ENCODE data around the gene MYL6. TPM values are rescaled to one million over a fixed set of nuclear protein-coding genes. Genes with fewer than 3 reads are reported as not detected.
A peak's percentile ranks its signal among the peaks of the same experiment; 100 is the strongest.

Gene MYL6
- total RNA-seq, 1 donor from 2014 or later: 859 TPM

GRCh38 chr12:56162468-56163290 is 4.5 kb downstream of the MYL6 start:
- Histone ChIP-seq H3K4me1 (ENCODE audit: control insufficient read depth in 3 of 3, insufficient read depth in 3 of 3, low read length in 3 of 3) (peaks cover 32 to 43% (median 42%) of the 10 kb centered on the region in 3 donors), H3K4me3 (ENCODE audit: low read length in 3 of 3) (no peak overlapping the region), H3K36me3 (ENCODE audit: control insufficient read depth in 3 of 3, insufficient read depth in 3 of 3, low read length in 3 of 3) (peaks cover 51 to 62% (median 61%) of the 10 kb centered on the region in 3 donors), H3K9ac (ENCODE audit: low read depth in 1 of 3, low read length in 3 of 3) (peak overlapping the region in 1 of 3 donors; percentile 8), H3K9me3 (ENCODE audit: control insufficient read depth in 3 of 3, low read length in 3 of 3) (no peaks in the 10 kb centered on the region), H3K27me3 (ENCODE audit: control insufficient read depth in 3 of 3, insufficient read depth in 3 of 3, low read length in 3 of 3) (no peaks in the 10 kb centered on the region), H3K27ac (ENCODE audit: low read depth, low read length) (no peak overlapping the region)

- Histone ChIP-seq H3K9ac (ENCODE audit: low read depth in 1 of 3, low read length in 3 of 3) (no peak overlapping the region), H3K4me1 (ENCODE audit: control insufficient read depth in 3 of 3, insufficient read depth in 3 of 3, low read length in 3 of 3) (peaks cover 32 to 42% (median 42%) of the 10 kb centered on the region in 3 donors), H3K4me3 (ENCODE audit: low read length in 3 of 3) (no peak overlapping the region), H3K27ac (ENCODE audit: low read depth, low read length) (no peak overlapping the region), H3K27me3 (ENCODE audit: control insufficient read depth in 3 of 3, insufficient read depth in 3 of 3, low read length in 3 of 3) (no peaks in the 10 kb centered on the region), H3K36me3 (ENCODE audit: control insufficient read depth in 3 of 3, insufficient read depth in 3 of 3, low read length in 3 of 3) (peaks cover 53 to 72% (median 69%) of the 10 kb centered on the region in 3 donors), H3K9me3 (ENCODE audit: control insufficient read depth in 3 of 3, low read length in 3 of 3) (no peaks in the 10 kb centered on the region)
These were observed 5.6 kb downstream of the MYL6 start for GRCh38 chr12:56163533-56164344.

- H3K27ac ChIP-seq (ENCODE audit: low read depth, low read length): no peak overlapping the region
- H3K4me1 ChIP-seq (ENCODE audit: control insufficient read depth in 3 of 3, insufficient read depth in 3 of 3, low read length in 3 of 3): peaks cover 32 to 38% (median 36%) of the 10 kb centered on the region in 3 donors
- H3K9me3 ChIP-seq (ENCODE audit: control insufficient read depth in 3 of 3, low read length in 3 of 3): no peaks in the 10 kb centered on the region
- no peak overlapping the region for H3K9ac ChIP-seq (ENCODE audit: low read depth in 1 of 3, low read length in 3 of 3)
- peaks cover 57 to 77% (median 74%) of the 10 kb centered on the region in 3 donors for H3K36me3 ChIP-seq (ENCODE audit: control insufficient read depth in 3 of 3, insufficient read depth in 3 of 3, low read length in 3 of 3)
- no peaks in the 10 kb centered on the region for H3K27me3 ChIP-seq (ENCODE audit: control insufficient read depth in 3 of 3, insufficient read depth in 3 of 3, low read length in 3 of 3)
- no peak overlapping the region for H3K4me3 ChIP-seq (ENCODE audit: low read length in 3 of 3)
These were observed 6.2 kb downstream of the MYL6 start for GRCh38 chr12:56164345-56164729.

- peak overlapping the region in 1 of 3 donors; percentile 6 for H3K4me3 ChIP-seq (ENCODE audit: low read length in 3 of 3)
- peak overlapping the region in 1 of 3 donors; percentile 54 for H3K9ac ChIP-seq (ENCODE audit: low read depth in 1 of 3, low read length in 3 of 3)
- no peak overlapping the region for H3K27ac ChIP-seq (ENCODE audit: low read depth, low read length)
- H3K9me3 ChIP-seq (ENCODE audit: control insufficient read depth in 3 of 3, low read length in 3 of 3): no peaks in the 10 kb centered on the region
- H3K27me3 ChIP-seq (ENCODE audit: control insufficient read depth in 3 of 3, insufficient read depth in 3 of 3, low read length in 3 of 3): no peaks in the 10 kb centered on the region
- peaks cover 58 to 77% (median 74%) of the 10 kb centered on the region in 3 donors for H3K36me3 ChIP-seq (ENCODE audit: control insufficient read depth in 3 of 3, insufficient read depth in 3 of 3, low read length in 3 of 3)
- peaks cover 23 to 27% (median 26%) of the 10 kb centered on the region in 3 donors for H3K4me1 ChIP-seq (ENCODE audit: control insufficient read depth in 3 of 3, insufficient read depth in 3 of 3, low read length in 3 of 3)
These were observed 7.2 kb downstream of the MYL6 start for GRCh38 chr12:56165369-56165768.

GRCh38 chr12:56169229-56169759 is 11.1 kb downstream of the MYL6 start:
- no peak overlapping the region for H3K27ac ChIP-seq (ENCODE audit: low read depth, low read length)
- H3K4me1 ChIP-seq (ENCODE audit: control insufficient read depth in 3 of 3, insufficient read depth in 3 of 3, low read length in 3 of 3): peaks cover 6 to 11% (median 8%) of the 10 kb centered on the region in 3 donors
- H3K4me3 ChIP-seq (ENCODE audit: low read length in 3 of 3): no peak overlapping the region
- no peak overlapping the region for H3K9ac ChIP-seq (ENCODE audit: low read depth in 1 of 3, low read length in 3 of 3)
- H3K27me3 ChIP-seq (ENCODE audit: control insufficient read depth in 3 of 3, insufficient read depth in 3 of 3, low read length in 3 of 3): no peaks in the 10 kb centered on the region
- no peaks in the 10 kb centered on the region for H3K9me3 ChIP-seq (ENCODE audit: control insufficient read depth in 3 of 3, low read length in 3 of 3)
- H3K36me3 ChIP-seq (ENCODE audit: control insufficient read depth in 3 of 3, insufficient read depth in 3 of 3, low read length in 3 of 3): peaks cover 59 to 81% (median 73%) of the 10 kb centered on the region in 3 donors

GRCh38 chr12:56172839-56173238 is 14.7 kb downstream of the MYL6 start:
- Histone ChIP-seq H3K27me3 (ENCODE audit: control insufficient read depth in 3 of 3, insufficient read depth in 3 of 3, low read length in 3 of 3) (no peaks in the 10 kb centered on the region), H3K9ac (ENCODE audit: low read depth in 1 of 3, low read length in 3 of 3) (no peak overlapping the region), H3K4me1 (ENCODE audit: control insufficient read depth in 3 of 3, insufficient read depth in 3 of 3, low read length in 3 of 3) (no peaks in the 10 kb centered on the region), H3K27ac (ENCODE audit: low read depth, low read length) (no peak overlapping the region), H3K9me3 (ENCODE audit: control insufficient read depth in 3 of 3, low read length in 3 of 3) (no peaks in the 10 kb centered on the region), H3K36me3 (ENCODE audit: control insufficient read depth in 3 of 3, insufficient read depth in 3 of 3, low read length in 3 of 3) (peaks cover 68 to 90% (median 78%) of the 10 kb centered on the region in 3 donors), H3K4me3 (ENCODE audit: low read length in 3 of 3) (no peak overlapping the region)

GRCh38 chr12:56178347-56178746 is 20.2 kb downstream of the MYL6 start:
- no peak overlapping the region for H3K9ac ChIP-seq (ENCODE audit: low read depth in 1 of 3, low read length in 3 of 3)

GRCh38 chr12:56186957-56187356 is 28.8 kb downstream of the MYL6 start:
- H3K9me3 ChIP-seq (ENCODE audit: control insufficient read depth in 3 of 3, low read length in 3 of 3): no peaks in the 10 kb centered on the region
- H3K36me3 ChIP-seq (ENCODE audit: control insufficient read depth in 3 of 3, insufficient read depth in 3 of 3, low read length in 3 of 3): peaks cover 26 to 34% (median 34%) of the 10 kb centered on the region in 3 donors
- no peak overlapping the region for H3K4me3 ChIP-seq (ENCODE audit: low read length in 3 of 3)
- H3K27ac ChIP-seq (ENCODE audit: low read depth, low read length): no peak overlapping the region
- no peaks in the 10 kb centered on the region for H3K27me3 ChIP-seq (ENCODE audit: control insufficient read depth in 3 of 3, insufficient read depth in 3 of 3, low read length in 3 of 3)
- peaks cover 16 to 23% (median 17%) of the 10 kb centered on the region in 3 donors for H3K4me1 ChIP-seq (ENCODE audit: control insufficient read depth in 3 of 3, insufficient read depth in 3 of 3, low read length in 3 of 3)
- H3K9ac ChIP-seq (ENCODE audit: low read depth in 1 of 3, low read length in 3 of 3): no peak overlapping the region

More at GRCh38 chr12:56178347-56178746, 20.2 kb downstream of the MYL6 start:
- H3K4me3 ChIP-seq (ENCODE audit: low read length in 3 of 3): no peak overlapping the region
- no peaks in the 10 kb centered on the region for H3K27me3 ChIP-seq (ENCODE audit: control insufficient read depth in 3 of 3, insufficient read depth in 3 of 3, low read length in 3 of 3)
- peaks cover 53 to 79% (median 69%) of the 10 kb centered on the region in 3 donors for H3K36me3 ChIP-seq (ENCODE audit: control insufficient read depth in 3 of 3, insufficient read depth in 3 of 3, low read length in 3 of 3)
- H3K4me1 ChIP-seq (ENCODE audit: control insufficient read depth in 3 of 3, insufficient read depth in 3 of 3, low read length in 3 of 3): no peaks in the 10 kb centered on the region
- H3K27ac ChIP-seq (ENCODE audit: low read depth, low read length): no peak overlapping the region
- no peaks in the 10 kb centered on the region for H3K9me3 ChIP-seq (ENCODE audit: control insufficient read depth in 3 of 3, low read length in 3 of 3)

GRCh38 chr12:56188131-56188777 is 30.1 kb downstream of the MYL6 start:
- Histone ChIP-seq H3K36me3 (ENCODE audit: control insufficient read depth in 3 of 3, insufficient read depth in 3 of 3, low read length in 3 of 3) (peaks cover 25 to 29% (median 27%) of the 10 kb centered on the region in 3 donors), H3K27ac (ENCODE audit: low read depth, low read length) (peak overlapping the region; percentile 59), H3K4me1 (ENCODE audit: control insufficient read depth in 3 of 3, insufficient read depth in 3 of 3, low read length in 3 of 3) (peaks cover 16 to 23% (median 17%) of the 10 kb centered on the region in 3 donors), H3K27me3 (ENCODE audit: control insufficient read depth in 3 of 3, insufficient read depth in 3 of 3, low read length in 3 of 3) (no peaks in the 10 kb centered on the region), H3K4me3 (ENCODE audit: low read length in 3 of 3) (peak overlapping the region; percentile 73 to 81 (median 80)), H3K9me3 (ENCODE audit: control insufficient read depth in 3 of 3, low read length in 3 of 3) (no peaks in the 10 kb centered on the region), H3K9ac (ENCODE audit: low read depth in 1 of 3, low read length in 3 of 3) (peak overlapping the region; percentile 79 to 85 (median 81))

Measured in skeletal muscle tissue (tissue), 4 donors.